Ramos (cell line): Measurements from ENCODE around the gene ZNF496.

Source experiments
- in situ Hi-C: fragments of 300-500 bp; cut with MboI; formaldehyde crosslinking; loops from one replicate; pipeline ENCODE4 v1.14.3; 2022; ENCODE audit warnings: low sequenced_read_pairs; ENCODE audit not compliant: unreplicated experiment

The ZNF496 gene

GRCh38 chr1:247331172-247331524, 519 bp downstream of the ZNF496 start:
- in situ Hi-C loops: no loop called here

GRCh38 chr1:247330548-247331171, 1.0 kb downstream of the ZNF496 start:
- in situ Hi-C loops: no loop called here

- in situ Hi-C loops: no loop called here
These were observed 2.5 kb downstream of the ZNF496 start for GRCh38 chr1:247329097-247329617.

GRCh38 chr1:247328311-247328710, 3.4 kb downstream of the ZNF496 start:
- in situ Hi-C loops: no loop called here

GRCh38 chr1:247326411-247327130, 5.1 kb downstream of the ZNF496 start:
- in situ Hi-C loops: no loop called here

- in situ Hi-C loops: no loop called here
These were observed 6.7 kb downstream of the ZNF496 start for GRCh38 chr1:247324923-247325322.

GRCh38 chr1:247324204-247324787, 7.4 kb downstream of the ZNF496 start:
- in situ Hi-C loops: no loop called here

- in situ Hi-C loops: no loop called here
These were observed 8.6 kb downstream of the ZNF496 start for GRCh38 chr1:247322849-247323586.

- in situ Hi-C loops: no loop called here
These were observed 9.2 kb downstream of the ZNF496 start for GRCh38 chr1:247322442-247322841.

GRCh38 chr1:247317702-247318101, 14.0 kb downstream of the ZNF496 start:
- in situ Hi-C loops: no loop called here

- in situ Hi-C loops: no loop called here
These were observed 15.0 kb downstream of the ZNF496 start for GRCh38 chr1:247316590-247317197.

GRCh38 chr1:247304031-247304430, 27.6 kb downstream of the ZNF496 start:
- in situ Hi-C loops: no loop called here

- in situ Hi-C loops: no loop called here
These were observed 28.5 kb downstream of the ZNF496 start for GRCh38 chr1:247303216-247303615.

GRCh38 chr1:247301176-247301540, 30.5 kb downstream of the ZNF496 start:
- in situ Hi-C loops: no loop called here

- in situ Hi-C loops: no loop called here
These were observed 31.0 kb downstream of the ZNF496 start for GRCh38 chr1:247300491-247301175.

GRCh38 chr1:247299723-247300381, 31.8 kb downstream of the ZNF496 start:
- in situ Hi-C loops: no loop called here

- in situ Hi-C loops: no loop called here
These were observed 33.0 kb downstream of the ZNF496 start for GRCh38 chr1:247298701-247299100.

- in situ Hi-C loops: no loop called here
These were observed 33.6 kb downstream of the ZNF496 start for GRCh38 chr1:247298124-247298481.
